H9 (cell line): Measurements from ENCODE around the gene WDR4. TPM values are rescaled to one million over a fixed set of nuclear protein-coding genes. Genes with fewer than 3 reads are reported as not detected.
"Not testable (repeated sequence)": the region's sequence is repeated elsewhere in the genome, so short reads cannot be mapped to it uniquely, and the experiment has no call there.

ENCODE experiments used
- DNase-seq: peaks from one replicate; pipeline ENCODE4 v3.0.0-alpha.2; 2017
- H2AFZ ChIP-seq: one replicate; pipeline ENCODE4 v1.6.1; 2013; ENCODE audit warnings: mild to moderate bottlenecking, low read length, control low read depth, moderate library complexity
- H2AK5ac ChIP-seq: 2 replicates; pipeline ENCODE4 v1.6.1; 2013; ENCODE audit warnings: low read length, control low read depth, mixed read lengths; ENCODE audit not compliant: insufficient read length
- H2BK120ac ChIP-seq: one replicate; pipeline ENCODE4 v1.6.1; 2013; ENCODE audit warnings: low read depth, mild to moderate bottlenecking, low read length, control low read depth, inconsistent platforms; ENCODE audit not compliant: poor library complexity, severe bottlenecking
- H2BK12ac ChIP-seq: 2 replicates; pipeline ENCODE4 v1.6.1; 2013; ENCODE audit warnings: low read length, control low read depth, mixed read lengths, low read depth; ENCODE audit not compliant: insufficient read length
- H2BK15ac ChIP-seq: 2 replicates; pipeline ENCODE4 v1.6.1; 2013; ENCODE audit warnings: low read depth, low read length, control low read depth
- H2BK20ac ChIP-seq: one replicate; pipeline ENCODE4 v1.6.1; 2013; ENCODE audit warnings: low read depth, mild to moderate bottlenecking, low read length, control low read depth, inconsistent platforms; ENCODE audit not compliant: poor library complexity, severe bottlenecking
- H2BK5ac ChIP-seq: 2 replicates; pipeline ENCODE4 v1.6.1; 2013; ENCODE audit warnings: low read length, control low read depth, mixed read lengths; ENCODE audit not compliant: insufficient read length
- H3K14ac ChIP-seq: 2 replicates; pipeline ENCODE4 v1.6.1; 2013; ENCODE audit warnings: low read length, control low read depth; ENCODE audit not compliant: insufficient read depth
- H3K18ac ChIP-seq: 2 replicates; pipeline ENCODE4 v1.6.1; 2013; ENCODE audit warnings: low read depth, mild to moderate bottlenecking, mixed read lengths, low read length, control low read depth; ENCODE audit not compliant: insufficient read length
- H3K23ac ChIP-seq: 2 replicates; pipeline ENCODE4 v1.6.1; 2013; ENCODE audit warnings: low read length, control low read depth, mixed read lengths, low read depth; ENCODE audit not compliant: insufficient read length
- H3K23me2 ChIP-seq: 2 replicates; pipeline ENCODE4 v1.6.1; 2013; ENCODE audit warnings: low read depth, mild to moderate bottlenecking, mixed read lengths, low read length, control low read depth; ENCODE audit not compliant: insufficient read length, poor library complexity, severe bottlenecking
- H3K27ac ChIP-seq: 2 replicates; pipeline ENCODE4 v1.5.1; 2013; ENCODE audit warnings: low read length, control low read depth, mixed read lengths, low read depth; ENCODE audit not compliant: insufficient read length
- H3K27me3 ChIP-seq: 2 replicates; pipeline ENCODE4 v1.6.1; 2013; ENCODE audit warnings: low read length, control low read depth, inconsistent platforms; ENCODE audit not compliant: insufficient read depth
- H3K4ac ChIP-seq: 2 replicates; pipeline ENCODE4 v1.6.1; 2013; ENCODE audit warnings: low read depth, mild to moderate bottlenecking, control low read depth, inconsistent platforms, low read length, moderate library complexity
- H3K4me1 ChIP-seq: 2 replicates; pipeline ENCODE4 v1.6.1; 2013; ENCODE audit warnings: low read length, control low read depth, inconsistent platforms; ENCODE audit not compliant: insufficient read depth
- H3K4me2 ChIP-seq: 2 replicates; pipeline ENCODE4 v1.6.1; 2013; ENCODE audit warnings: low read length, control low read depth, mixed read lengths; ENCODE audit not compliant: insufficient read length, insufficient read depth
- H3K56ac ChIP-seq: 2 replicates; pipeline ENCODE4 v1.6.1; 2013; ENCODE audit warnings: low read depth, mild to moderate bottlenecking, mixed read lengths, low read length, control low read depth; ENCODE audit not compliant: insufficient read length
- H3K79me1 ChIP-seq: 2 replicates; pipeline ENCODE4 v1.6.1; 2013; ENCODE audit warnings: low read depth, mild to moderate bottlenecking, moderate library complexity, low read length, control low read depth, inconsistent platforms; ENCODE audit not compliant: insufficient read depth, poor library complexity, severe bottlenecking
- H3K79me2 ChIP-seq: 2 replicates; pipeline ENCODE4 v1.6.1; 2013; ENCODE audit warnings: low read length, control low read depth, inconsistent platforms; ENCODE audit not compliant: insufficient read depth
- H3K9ac ChIP-seq: 2 replicates; pipeline ENCODE4 v1.6.1; 2013; ENCODE audit warnings: low read length, control low read depth, mixed read lengths; ENCODE audit not compliant: insufficient read length; ENCODE audit errors: extremely low read depth
- H3K9me3 ChIP-seq: one replicate; pipeline ENCODE4 v1.6.1; 2013; ENCODE audit warnings: low read depth, low read length, inconsistent platforms; ENCODE audit not compliant: control insufficient read depth
- H3T11ph ChIP-seq: one replicate; pipeline ENCODE4 v1.6.1; 2013; ENCODE audit warnings: mild to moderate bottlenecking, low read length, control low read depth, inconsistent platforms
- H4K20me1 ChIP-seq: one replicate; pipeline ENCODE4 v1.6.1; 2013; ENCODE audit not compliant: control insufficient read depth, insufficient read length, insufficient read depth
- H4K5ac ChIP-seq: 2 replicates; pipeline ENCODE4 v1.6.1; 2013; ENCODE audit warnings: low read depth, mild to moderate bottlenecking, mixed read lengths, low read length, control low read depth; ENCODE audit not compliant: insufficient read length
- H4K8ac ChIP-seq: replicated peaks from 2 replicates; pipeline ENCODE4 v1.6.1; 2013; ENCODE audit warnings: low read length, control low read depth, mixed read lengths, low read depth; ENCODE audit not compliant: insufficient read length
- H4K91ac ChIP-seq: 2 replicates; pipeline ENCODE4 v1.6.1; 2013; ENCODE audit warnings: low read depth, mild to moderate bottlenecking, moderate library complexity, mixed read lengths, low read length, control low read depth; ENCODE audit not compliant: insufficient read length
- H3K27ac Mint-ChIP-seq, 3 experiments: 2 replicates in 2 of 3; 3 replicates in 1 of 3; pipeline ENCODE4 v1.8.0; 2020 to 2021; ENCODE audit warnings: mixed read lengths in 3 of 3, mild to moderate bottlenecking in 1 of 3, moderate library complexity in 1 of 3
- H3K27me3 Mint-ChIP-seq: 2 replicates; pipeline ENCODE4 v1.8.0; 2021; ENCODE audit warnings: low read depth, mild to moderate bottlenecking, moderate library complexity, mixed read lengths
- H3K36me3 Mint-ChIP-seq, 3 experiments: 2 replicates in 2 of 3; 3 replicates in 1 of 3; pipeline ENCODE4 v1.8.0; 2020 to 2021; ENCODE audit warnings: low read depth in 3 of 3, mixed read lengths in 3 of 3; ENCODE audit not compliant: insufficient read depth in 1 of 3
- H3K4me1 Mint-ChIP-seq, 2 experiments: 2 replicates each; pipeline ENCODE4 v1.8.0; 2020; ENCODE audit warnings: mixed read lengths in 2 of 2
- H3K4me3 Mint-ChIP-seq, 2 experiments: 2 replicates in 1 of 2; 3 replicates in 1 of 2; pipeline ENCODE4 v1.8.0; 2020 to 2021; ENCODE audit warnings: mild to moderate bottlenecking in 2 of 2, mixed read lengths in 2 of 2, moderate library complexity in 1 of 2
- H3K9me3 Mint-ChIP-seq, 2 experiments: 2 replicates in 1 of 2; 3 replicates in 1 of 2; pipeline ENCODE4 v1.8.0; 2020; ENCODE audit warnings: mild to moderate bottlenecking in 2 of 2, mixed read lengths in 2 of 2, moderate library complexity in 1 of 2
- WGBS: extraction: QIAGEN DNeasy Blood & Tissue Kit; methylation state at CpG from one replicate; pipeline ENCODE4 v1.1.7; 2013; ENCODE audit warnings: missing lambda C conversion rate, low lambda C conversion rate, mixed read lengths; ENCODE audit not compliant: insufficient read length; ENCODE audit errors: extremely low coverage; 5-methylcytosine and 5-hydroxymethylcytosine counted together
- total RNA-seq: library from RNA; stranded (reverse); gene quantifications from 2 replicates; pipeline ENCODE4 v1.2.1, GENCODE V29; 2021

Gene WDR4
- total RNA-seq, 1 experiment from 2014 or later, result 54.4 TPM

GRCh38 chr21:42927474-42928200 lies 48.3 kb upstream of the WDR4 start:
- Mint-ChIP-seq H3K4me1 (peaks cover 40 to 48% of the 10 kb centered on the region in 2 experiments), H3K4me3 (peak overlapping the region; percentile 40 to 44; a peak in 3 of 5 replicates), H3K27ac (peak overlapping the region; percentile 86 to 98 (median 96))
- H4K8ac ChIP-seq, H3K4ac ChIP-seq, H2BK120ac ChIP-seq, H2AFZ ChIP-seq, H3K9me3 Mint-ChIP-seq, H4K5ac ChIP-seq, H3K9me3 ChIP-seq, H4K91ac ChIP-seq, H3K4me2 ChIP-seq, H2BK5ac ChIP-seq, H4K20me1 ChIP-seq, H3K9ac ChIP-seq, H2BK15ac ChIP-seq, H3K23ac ChIP-seq, H3K36me3 Mint-ChIP-seq, H3K27me3 ChIP-seq, H3K27me3 Mint-ChIP-seq, H3T11ph ChIP-seq, H3K4me1 ChIP-seq, H2AK5ac ChIP-seq, H3K79me2 ChIP-seq, H2BK12ac ChIP-seq, H3K56ac ChIP-seq, H3K79me1 ChIP-seq, H2BK20ac ChIP-seq: not testable (repeated sequence)
- Histone ChIP-seq H3K23me2 (peaks cover 11% of the 10 kb centered on the region), H3K18ac (peak overlapping the region; percentile 41), H3K14ac (0 out of 2 replicates have a peak overlapping the region, but pooled peaks have one; percentile 1), H3K27ac (peak overlapping the region; percentile 88)
- WGBS, result no CpG with 5 or more reads among the region's 23 CpGs
- peak; percentile 58 for DNase-seq
